Hepatocyte (in vitro differentiated cells): ENCODE results near the gene DMRT1.

ENCODE experiments used
- CTCF ChIP-seq: fragments of 200-600 bp; sonication (generic); IDR thresholded peaks from 2 replicates; pipeline ENCODE4 v1.5.1; 2016; ENCODE audit warnings: antibody characterized with exemption, mild to moderate bottlenecking; ENCODE audit not compliant: poor library complexity
- EZH2 ChIP-seq: fragments of 200-600 bp; sonication (generic); IDR thresholded peaks from 2 replicates; pipeline ENCODE4 v1.6.1; 2016; ENCODE audit warnings: antibody characterized with exemption, mild to moderate bottlenecking, borderline replicate concordance
- EZH2phosphoT487 ChIP-seq: fragments of 200-600 bp; sonication (generic); IDR thresholded peaks from one replicate; pipeline ENCODE4 v1.6.1; 2018; ENCODE audit warnings: antibody characterized with exemption, mild to moderate bottlenecking, low read depth, moderate library complexity; ENCODE audit not compliant: unreplicated experiment, severe bottlenecking

- no peak for TF ChIP-seq CTCF
- no peak for TF ChIP-seq EZH2
- no peak for TF ChIP-seq EZH2phosphoT487
Measured at GRCh38 chr9:805151-805550, 36.3 kb upstream of the DMRT1 start.
